Stomach (tissue), 4 donors: ENCODE measurements around the gene RERG.

Experiments
- EP300 ChIP-seq: sonication (generic); formaldehyde crosslinking; IDR thresholded peaks from one replicate; pipeline ENCODE4 v1.6.1; 2017; ENCODE audit warnings: antibody characterized with exemption
- POLR2A ChIP-seq, 4 donors: fragments of 450-650 bp; IDR thresholded peaks; one replicate each; pipeline ENCODE4 v1.6.1; 2016; ENCODE audit warnings: antibody characterized with exemption in 4 of 4, control low read depth in 2 of 4, mild to moderate bottlenecking in 1 of 4, moderate library complexity in 1 of 4
- TF ChIP-seq, protein P1 (sequence below), 7 experiments: fragments of 450-650 bp in 4 of 7; fragments of 200-600 bp in 3 of 7; sonication (generic) in 3 of 7; IDR thresholded peaks; one replicate each; pipeline ENCODE4 v1.5.1; 2016 to 2019; ENCODE audit warnings: antibody characterized with exemption in 7 of 7, control low read depth in 2 of 7, mild to moderate bottlenecking in 1 of 7

DNA sequence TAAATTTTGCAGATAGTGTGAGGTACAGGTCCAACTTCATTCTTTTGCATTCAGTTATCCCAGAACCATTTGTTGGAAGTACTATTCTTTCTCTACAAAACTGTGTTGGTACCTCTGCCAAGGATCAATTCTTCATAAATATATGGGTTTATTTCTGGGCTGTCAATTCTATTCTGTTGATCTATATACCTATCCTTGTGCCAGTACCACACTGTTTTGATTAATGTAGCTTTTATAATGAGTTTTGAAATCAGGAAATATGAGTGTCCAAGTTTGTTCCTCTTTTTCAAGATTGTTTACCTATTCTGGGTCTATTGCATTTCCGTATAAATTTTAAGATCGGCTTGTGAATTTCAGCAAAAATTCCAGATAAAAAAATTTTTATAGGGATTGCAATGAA, 48.1 kb downstream of the RERG start:
- TF ChIP-seq, protein P1, sequence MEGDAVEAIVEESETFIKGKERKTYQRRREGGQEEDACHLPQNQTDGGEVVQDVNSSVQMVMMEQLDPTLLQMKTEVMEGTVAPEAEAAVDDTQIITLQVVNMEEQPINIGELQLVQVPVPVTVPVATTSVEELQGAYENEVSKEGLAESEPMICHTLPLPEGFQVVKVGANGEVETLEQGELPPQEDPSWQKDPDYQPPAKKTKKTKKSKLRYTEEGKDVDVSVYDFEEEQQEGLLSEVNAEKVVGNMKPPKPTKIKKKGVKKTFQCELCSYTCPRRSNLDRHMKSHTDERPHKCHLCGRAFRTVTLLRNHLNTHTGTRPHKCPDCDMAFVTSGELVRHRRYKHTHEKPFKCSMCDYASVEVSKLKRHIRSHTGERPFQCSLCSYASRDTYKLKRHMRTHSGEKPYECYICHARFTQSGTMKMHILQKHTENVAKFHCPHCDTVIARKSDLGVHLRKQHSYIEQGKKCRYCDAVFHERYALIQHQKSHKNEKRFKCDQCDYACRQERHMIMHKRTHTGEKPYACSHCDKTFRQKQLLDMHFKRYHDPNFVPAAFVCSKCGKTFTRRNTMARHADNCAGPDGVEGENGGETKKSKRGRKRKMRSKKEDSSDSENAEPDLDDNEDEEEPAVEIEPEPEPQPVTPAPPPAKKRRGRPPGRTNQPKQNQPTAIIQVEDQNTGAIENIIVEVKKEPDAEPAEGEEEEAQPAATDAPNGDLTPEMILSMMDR (IDR thresholded peaks at IDR 0.05): no peak
- TF ChIP-seq POLR2A (IDR thresholded peaks at IDR 0.05): no peak
- TF ChIP-seq EP300: no peak
